Astrocyte (in vitro differentiated cells and primary cell): ENCODE measurements around the gene CHAT. TPM values are rescaled to one million over a fixed set of nuclear protein-coding genes. Genes with fewer than 3 reads are reported as not detected.

ENCODE experiments used
- DNase-seq: peaks from one replicate; pipeline ENCODE4 v3.0.0-alpha.2; 2010; ENCODE audit warnings: low read depth
- FAIRE-seq: peaks from 2 replicates; lab custom pipeline; 2011; peaks lifted over from hg19 to GRCh38; lab: Jason Lieb, UNC
- H2AFZ ChIP-seq: 2 replicates; pipeline ENCODE4 v1.6.0; 2012; ENCODE audit warnings: low read depth, low read length, inconsistent platforms
- H3K27ac ChIP-seq: 2 replicates; pipeline ENCODE4 v1.5.1; 2011; ENCODE audit warnings: low read depth, low read length, inconsistent platforms
- H3K27me3 ChIP-seq: 2 replicates; pipeline ENCODE4 v1.6.0; 2011; ENCODE audit warnings: low read length, inconsistent platforms; ENCODE audit not compliant: insufficient read depth
- H3K36me3 ChIP-seq: 2 replicates; pipeline ENCODE4 v1.5.1; 2011; ENCODE audit warnings: low read length, inconsistent platforms; ENCODE audit not compliant: insufficient read depth
- H3K4me1 ChIP-seq: 2 replicates; pipeline ENCODE4 v1.5.1; 2011; ENCODE audit warnings: low read length, inconsistent platforms; ENCODE audit not compliant: insufficient read depth
- H3K4me2 ChIP-seq: 2 replicates; pipeline ENCODE4 v1.6.0; 2012; ENCODE audit warnings: low read length, inconsistent platforms
- H3K4me3 ChIP-seq: 2 replicates; pipeline ENCODE4 v1.5.1; 2011; ENCODE audit warnings: low read depth, mild to moderate bottlenecking, low read length, inconsistent platforms; ENCODE audit not compliant: insufficient read depth
- H3K79me2 ChIP-seq: 2 replicates; pipeline ENCODE4 v1.6.0; 2012; ENCODE audit warnings: mild to moderate bottlenecking, low read length, inconsistent platforms; ENCODE audit not compliant: insufficient read depth
- H3K9ac ChIP-seq: 2 replicates; pipeline ENCODE4 v1.6.0; 2012; ENCODE audit warnings: mild to moderate bottlenecking, low read length, inconsistent platforms
- H3K9me3 ChIP-seq: 2 replicates; pipeline ENCODE4 v1.5.1; 2012; ENCODE audit warnings: low read depth, mild to moderate bottlenecking, low read length, inconsistent platforms; ENCODE audit not compliant: insufficient read depth
- H4K20me1 ChIP-seq: 2 replicates; pipeline ENCODE4 v1.6.0; 2012; ENCODE audit warnings: low read length, inconsistent platforms; ENCODE audit not compliant: insufficient read depth
- H3K27ac Mint-ChIP-seq: one replicate; pipeline ENCODE4 v1.8.0; 2021; ENCODE audit warnings: mild to moderate bottlenecking, mixed read lengths; ENCODE audit not compliant: unreplicated experiment
- H3K27me3 Mint-ChIP-seq: one replicate; pipeline ENCODE4 v1.8.0; 2021; ENCODE audit warnings: low read depth, mixed read lengths; ENCODE audit not compliant: unreplicated experiment
- H3K36me3 Mint-ChIP-seq: one replicate; pipeline ENCODE4 v1.8.0; 2021; ENCODE audit warnings: low read depth, mixed read lengths; ENCODE audit not compliant: unreplicated experiment
- H3K4me1 Mint-ChIP-seq: one replicate; pipeline ENCODE4 v1.8.0; 2021; ENCODE audit warnings: low read depth, mixed read lengths; ENCODE audit not compliant: unreplicated experiment
- H3K4me3 Mint-ChIP-seq: one replicate; pipeline ENCODE4 v1.8.0; 2021; ENCODE audit warnings: mild to moderate bottlenecking, moderate library complexity, mixed read lengths; ENCODE audit not compliant: unreplicated experiment
- H3K9me3 Mint-ChIP-seq: one replicate; pipeline ENCODE4 v1.8.0; 2021; ENCODE audit warnings: mild to moderate bottlenecking, mixed read lengths; ENCODE audit not compliant: unreplicated experiment
- EZH2 ChIP-seq: IDR thresholded peaks from 2 replicates; pipeline ENCODE4 v1.6.1; 2012; ENCODE audit warnings: mild to moderate bottlenecking, low read length, inconsistent platforms; ENCODE audit not compliant: insufficient read depth
- total RNA-seq: library from RNA; stranded (reverse); gene quantifications from 2 replicates; pipeline ENCODE4 v1.2.1, GENCODE V29; 2021
- TF ChIP-seq, protein P1 (sequence below): IDR thresholded peaks from 2 replicates; pipeline ENCODE4 v1.5.1; 2011; ENCODE audit warnings: low read depth, mild to moderate bottlenecking, inconsistent platforms, low read length, moderate library complexity; ENCODE audit not compliant: insufficient read depth

The CHAT gene
- total RNA-seq, 1 donor from 2014 or later = 1.00 TPM

DNA sequence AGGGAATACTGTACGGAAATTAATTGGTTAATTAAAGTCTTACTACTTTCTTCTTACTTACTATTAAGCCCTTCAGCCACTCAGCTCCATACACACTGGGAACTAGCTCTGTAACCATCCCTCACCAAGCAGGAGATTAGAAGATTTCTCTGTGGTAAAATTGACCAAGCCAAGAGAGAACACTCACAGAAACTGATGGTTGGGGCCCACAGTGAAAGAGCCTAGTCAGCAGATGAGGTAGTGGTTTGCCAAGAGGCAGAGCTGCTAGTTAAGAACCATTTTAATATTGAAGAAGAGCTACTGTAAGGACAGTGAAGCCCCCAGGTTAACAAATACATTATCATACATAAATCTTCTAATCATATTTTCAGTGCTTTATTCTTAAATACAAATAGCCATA, 43.8 kb downstream of the CHAT start:
- Mint-ChIP-seq H3K36me3 (no peaks in the 10 kb centered on the region), H3K4me3 (no peak overlapping the region), H3K4me1 (no peaks in the 10 kb centered on the region), H3K27ac (no peak overlapping the region), H3K9me3 (peaks cover 6% of the 10 kb centered on the region), H3K27me3 (peaks cover 40% of the 10 kb centered on the region)
- Histone ChIP-seq H3K4me1 (no peaks in the 10 kb centered on the region), H2AFZ (no peak overlapping the region), H3K9me3 (no peaks in the 10 kb centered on the region), H3K4me2 (no peak overlapping the region), H3K9ac (no peak overlapping the region), H3K36me3 (no peaks in the 10 kb centered on the region), H3K27me3 (no peaks in the 10 kb centered on the region), H3K4me3 (no peak overlapping the region), H4K20me1 (no peaks in the 10 kb centered on the region), H3K79me2 (no peaks in the 10 kb centered on the region), H3K27ac (no peak overlapping the region)
- TF ChIP-seq, protein P1, sequence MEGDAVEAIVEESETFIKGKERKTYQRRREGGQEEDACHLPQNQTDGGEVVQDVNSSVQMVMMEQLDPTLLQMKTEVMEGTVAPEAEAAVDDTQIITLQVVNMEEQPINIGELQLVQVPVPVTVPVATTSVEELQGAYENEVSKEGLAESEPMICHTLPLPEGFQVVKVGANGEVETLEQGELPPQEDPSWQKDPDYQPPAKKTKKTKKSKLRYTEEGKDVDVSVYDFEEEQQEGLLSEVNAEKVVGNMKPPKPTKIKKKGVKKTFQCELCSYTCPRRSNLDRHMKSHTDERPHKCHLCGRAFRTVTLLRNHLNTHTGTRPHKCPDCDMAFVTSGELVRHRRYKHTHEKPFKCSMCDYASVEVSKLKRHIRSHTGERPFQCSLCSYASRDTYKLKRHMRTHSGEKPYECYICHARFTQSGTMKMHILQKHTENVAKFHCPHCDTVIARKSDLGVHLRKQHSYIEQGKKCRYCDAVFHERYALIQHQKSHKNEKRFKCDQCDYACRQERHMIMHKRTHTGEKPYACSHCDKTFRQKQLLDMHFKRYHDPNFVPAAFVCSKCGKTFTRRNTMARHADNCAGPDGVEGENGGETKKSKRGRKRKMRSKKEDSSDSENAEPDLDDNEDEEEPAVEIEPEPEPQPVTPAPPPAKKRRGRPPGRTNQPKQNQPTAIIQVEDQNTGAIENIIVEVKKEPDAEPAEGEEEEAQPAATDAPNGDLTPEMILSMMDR = no peak
- no peak for TF ChIP-seq EZH2
- DNase-seq (no peak), FAIRE-seq (no peak)

DNA sequence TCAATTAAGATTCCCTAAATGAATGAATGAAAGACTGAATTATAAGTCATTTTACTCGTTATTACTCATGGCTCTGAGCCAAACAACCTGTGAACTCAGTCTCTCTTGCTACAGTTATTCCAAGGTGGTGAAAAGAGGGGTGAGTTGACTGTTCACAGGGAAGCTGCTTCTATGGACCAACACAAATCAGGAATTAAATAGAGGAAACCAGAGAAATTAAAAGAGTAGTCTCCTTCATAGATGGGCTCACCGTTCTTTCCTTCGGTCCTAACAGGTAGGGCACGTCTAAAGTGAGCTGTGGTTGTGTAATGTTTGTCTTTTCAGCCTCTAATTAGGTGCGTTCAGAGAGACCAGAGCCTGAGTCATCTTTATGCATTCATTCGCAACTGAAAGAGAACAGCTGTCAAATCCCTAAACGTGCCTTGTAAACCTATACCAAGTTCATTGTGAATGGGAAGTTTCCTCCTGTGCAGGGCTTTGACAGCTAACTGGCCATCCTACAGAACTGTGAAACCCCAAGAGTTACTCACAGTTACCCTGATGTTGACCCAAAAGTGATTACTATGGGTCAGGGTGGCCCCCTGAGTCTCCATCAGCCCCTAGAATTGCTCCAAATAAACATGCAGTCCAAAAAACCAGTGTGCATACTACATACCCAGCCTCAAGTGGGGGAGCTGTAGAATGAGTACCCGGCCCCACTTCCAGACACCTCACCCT, 47.5 kb downstream of the CHAT start:
- Mint-ChIP-seq H3K4me3 (no peak overlapping the region), H3K36me3 (no peaks in the 10 kb centered on the region), H3K9me3 (peaks cover 6% of the 10 kb centered on the region), H3K27me3 (peaks cover 50% of the 10 kb centered on the region), H3K4me1 (no peaks in the 10 kb centered on the region), H3K27ac (no peak overlapping the region)
- Histone ChIP-seq H3K4me3 (no peak overlapping the region), H3K4me1 (no peaks in the 10 kb centered on the region), H4K20me1 (no peaks in the 10 kb centered on the region), H3K36me3 (no peaks in the 10 kb centered on the region), H3K27me3 (peaks cover 2% of the 10 kb centered on the region), H3K27ac (no peak overlapping the region), H2AFZ (no peak overlapping the region), H3K4me2 (no peak overlapping the region), H3K9me3 (no peaks in the 10 kb centered on the region), H3K9ac (no peak overlapping the region), H3K79me2 (no peaks in the 10 kb centered on the region)
- no peak for DNase-seq
- FAIRE-seq = no peak
- TF ChIP-seq, protein P1 = no peak
- no peak for TF ChIP-seq EZH2

DNA sequence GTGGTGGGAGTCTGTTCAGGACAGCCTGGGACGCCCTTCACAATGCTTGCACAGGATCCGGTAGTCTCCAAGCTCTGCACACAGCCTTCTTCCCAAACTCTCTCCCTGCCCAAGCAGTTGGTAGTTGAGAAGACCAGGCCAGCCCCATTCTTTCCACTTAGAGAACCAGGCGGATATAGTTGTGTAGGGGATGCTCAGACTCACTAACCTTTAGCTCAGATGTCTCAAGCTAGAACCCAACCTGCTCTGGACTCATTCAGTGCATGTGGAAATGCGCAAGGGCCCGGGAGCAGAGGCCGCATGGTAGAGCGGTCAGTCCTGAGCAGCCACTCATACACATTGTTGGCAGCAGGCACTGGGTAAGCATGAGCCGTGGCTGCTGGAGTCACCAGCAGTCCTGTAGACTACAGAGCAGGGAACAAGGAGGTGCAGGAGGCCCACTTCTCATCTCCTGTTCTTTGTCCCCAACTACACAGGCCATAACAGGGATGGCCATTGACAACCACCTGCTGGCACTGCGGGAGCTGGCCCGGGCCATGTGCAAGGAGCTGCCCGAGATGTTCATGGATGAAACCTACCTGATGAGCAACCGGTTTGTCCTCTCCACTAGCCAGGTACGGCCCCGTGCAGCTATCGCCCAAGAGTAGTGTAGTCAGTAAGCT, 48.5 kb downstream of the CHAT start:
- no peak for FAIRE-seq
- H3K36me3 Mint-ChIP-seq = no peaks in the 10 kb centered on the region
- Histone ChIP-seq H3K4me3 (no peak overlapping the region), H3K27ac (no peak overlapping the region), H4K20me1 (no peaks in the 10 kb centered on the region), H3K27me3 (peaks cover 2% of the 10 kb centered on the region), H3K4me2 (no peak overlapping the region), H3K4me1 (no peaks in the 10 kb centered on the region), H3K79me2 (no peaks in the 10 kb centered on the region), H3K36me3 (no peaks in the 10 kb centered on the region), H2AFZ (no peak overlapping the region), H3K9ac (no peak overlapping the region), H3K9me3 (no peaks in the 10 kb centered on the region)
- no peak for DNase-seq
- H3K4me1 Mint-ChIP-seq = no peaks in the 10 kb centered on the region
- no peak overlapping the region for H3K27ac Mint-ChIP-seq
- peaks cover 55% of the 10 kb centered on the region for H3K27me3 Mint-ChIP-seq
- TF ChIP-seq, protein P1 = no peak
- no peak for TF ChIP-seq EZH2
- H3K4me3 Mint-ChIP-seq = no peak overlapping the region
- peaks cover 6% of the 10 kb centered on the region for H3K9me3 Mint-ChIP-seq
